Astrocyte (in vitro differentiated cells and primary cell): ENCODE results near the gene UBD.

Experiments used
- CTCF ChIP-seq: IDR thresholded peaks from 2 replicates; pipeline ENCODE4 v1.5.1; 2011; ENCODE audit warnings: low read depth, mild to moderate bottlenecking, inconsistent platforms, low read length, moderate library complexity; ENCODE audit not compliant: insufficient read depth
- EZH2 ChIP-seq: IDR thresholded peaks from 2 replicates; pipeline ENCODE4 v1.6.1; 2012; ENCODE audit warnings: mild to moderate bottlenecking, low read length, inconsistent platforms; ENCODE audit not compliant: insufficient read depth

GRCh38 chr6:29561606-29562181, 2.2 kb upstream of the UBD start:
- TF ChIP-seq CTCF (no peak), EZH2 (no peak)
